SK-N-SH treated with all-trans-retinoic acid at 6 μM for 48 hours (cell line): ENCODE measurements around the gene S100G.

ENCODE experiments used
- ATAC-seq: fragments of 200-7000 bp; cut with Tn5 transposase; 3 replicates; pipeline ENCODE4 v1.9.1; 2020; ENCODE audit warnings: mild to moderate bottlenecking, moderate library complexity
- ARNTL ChIP-seq: fragments of 450-650 bp; formaldehyde crosslinking; IDR thresholded peaks from 2 replicates; pipeline ENCODE4 v1.5.0; 2020; ENCODE audit warnings: low read depth, mild to moderate bottlenecking, moderate library complexity, borderline replicate concordance
- BACH2 ChIP-seq: fragments of 250-450 bp; sonication (Bioruptor Pico); IDR thresholded peaks from 2 replicates; pipeline ENCODE4 v1.9.0; 2021; ENCODE audit warnings: mild to moderate bottlenecking, borderline replicate concordance
- CSDC2 ChIP-seq: fragments of 250-450 bp; sonication (Bioruptor Pico); IDR thresholded peaks from 2 replicates; pipeline ENCODE4 v1.5.0; 2020; ENCODE audit warnings: mild to moderate bottlenecking, moderate library complexity
- ESRRG ChIP-seq: fragments of 250-450 bp; sonication (Bioruptor Pico); IDR thresholded peaks from 2 replicates; pipeline ENCODE4 v1.6.1; 2021; ENCODE audit warnings: mild to moderate bottlenecking
- GLIS3 ChIP-seq: fragments of 250-450 bp; sonication (Bioruptor Pico); IDR thresholded peaks from 2 replicates; pipeline ENCODE4 v1.5.0; 2020; ENCODE audit warnings: mild to moderate bottlenecking, moderate library complexity
- ISL1 ChIP-seq: fragments of 250-450 bp; sonication (Bioruptor Pico); IDR thresholded peaks from 2 replicates; pipeline ENCODE4 v2.1.2; 2022; ENCODE audit warnings: mild to moderate bottlenecking, moderate library complexity
- OSR1 ChIP-seq: fragments of 250-450 bp; sonication (Bioruptor Pico); IDR thresholded peaks from 2 replicates; pipeline ENCODE4 v1.8.0; 2022; ENCODE audit warnings: moderate library complexity, mild to moderate bottlenecking, inconsistent platforms
- PPARA ChIP-seq: fragments of 250-450 bp; sonication (Bioruptor Pico); IDR thresholded peaks from 2 replicates; pipeline ENCODE4 v1.5.0; 2020; ENCODE audit warnings: mild to moderate bottlenecking, borderline replicate concordance
- RARB ChIP-seq: fragments of 250-450 bp; sonication (Bioruptor Pico); IDR thresholded peaks from 2 replicates; pipeline ENCODE4 v1.8.0; 2021; ENCODE audit warnings: mild to moderate bottlenecking, moderate library complexity
- SNAI2 ChIP-seq: fragments of 250-450 bp; sonication (Bioruptor Pico); IDR thresholded peaks from 2 replicates; pipeline ENCODE4 v1.5.0; 2020; ENCODE audit warnings: mild to moderate bottlenecking, moderate library complexity
- TCF4 ChIP-seq: fragments of 250-450 bp; sonication (Bioruptor Pico); IDR thresholded peaks from 2 replicates; pipeline ENCODE4 v1.8.0; 2021; ENCODE audit warnings: mild to moderate bottlenecking, moderate library complexity, borderline replicate concordance
- TOX ChIP-seq: fragments of 250-450 bp; sonication (Bioruptor Pico); IDR thresholded peaks from 2 replicates; pipeline ENCODE4 v1.8.0; 2021; ENCODE audit warnings: mild to moderate bottlenecking, moderate library complexity, borderline replicate concordance
- ZC3H10 ChIP-seq: fragments of 250-450 bp; sonication (Bioruptor Pico); IDR thresholded peaks from 2 replicates; pipeline ENCODE4 v1.5.1; 2021; ENCODE audit warnings: mild to moderate bottlenecking, moderate library complexity
- ZFP3 ChIP-seq: fragments of 250-450 bp; sonication (Bioruptor Pico); IDR thresholded peaks from 2 replicates; pipeline ENCODE4 v1.5.0; 2020; ENCODE audit warnings: mild to moderate bottlenecking, moderate library complexity
- ZFP30 ChIP-seq: fragments of 450-650 bp; formaldehyde crosslinking; IDR thresholded peaks from 2 replicates; pipeline ENCODE4 v1.5.0; 2022; ENCODE audit warnings: mild to moderate bottlenecking, moderate library complexity
- ZNF565 ChIP-seq: fragments of 450-650 bp; formaldehyde crosslinking; conservative IDR thresholded peaks from 2 replicates; pipeline ENCODE4 v1.5.0; 2020; ENCODE audit warnings: low read depth, mild to moderate bottlenecking, moderate library complexity
- ZNF70 ChIP-seq: fragments of 450-650 bp; formaldehyde crosslinking; IDR thresholded peaks from 2 replicates; pipeline ENCODE4 v1.5.0; 2020; ENCODE audit warnings: mild to moderate bottlenecking, moderate library complexity
- ZNF8 ChIP-seq: fragments of 450-650 bp; formaldehyde crosslinking; IDR thresholded peaks from 2 replicates; pipeline ENCODE4 v1.5.0; 2020; ENCODE audit warnings: mild to moderate bottlenecking, moderate library complexity
- TF ChIP-seq, protein P1 (sequence below): fragments of 250-450 bp; sonication (Bioruptor Pico); IDR thresholded peaks from 2 replicates; pipeline ENCODE4 v1.5.1; 2020; ENCODE audit warnings: low read depth, mild to moderate bottlenecking, moderate library complexity
- TF ChIP-seq, protein P2 (sequence below): fragments of 250-450 bp; sonication (Bioruptor Pico); IDR thresholded peaks from 2 replicates; pipeline ENCODE4 v1.5.0; 2020; ENCODE audit warnings: mild to moderate bottlenecking, moderate library complexity
- TF ChIP-seq, protein P3 (sequence below): fragments of 250-450 bp; sonication (Bioruptor Pico); IDR thresholded peaks from 2 replicates; pipeline ENCODE4 v1.8.0; 2021; ENCODE audit warnings: low read depth, mild to moderate bottlenecking, moderate library complexity, borderline replicate concordance

S100G gene

DNA sequence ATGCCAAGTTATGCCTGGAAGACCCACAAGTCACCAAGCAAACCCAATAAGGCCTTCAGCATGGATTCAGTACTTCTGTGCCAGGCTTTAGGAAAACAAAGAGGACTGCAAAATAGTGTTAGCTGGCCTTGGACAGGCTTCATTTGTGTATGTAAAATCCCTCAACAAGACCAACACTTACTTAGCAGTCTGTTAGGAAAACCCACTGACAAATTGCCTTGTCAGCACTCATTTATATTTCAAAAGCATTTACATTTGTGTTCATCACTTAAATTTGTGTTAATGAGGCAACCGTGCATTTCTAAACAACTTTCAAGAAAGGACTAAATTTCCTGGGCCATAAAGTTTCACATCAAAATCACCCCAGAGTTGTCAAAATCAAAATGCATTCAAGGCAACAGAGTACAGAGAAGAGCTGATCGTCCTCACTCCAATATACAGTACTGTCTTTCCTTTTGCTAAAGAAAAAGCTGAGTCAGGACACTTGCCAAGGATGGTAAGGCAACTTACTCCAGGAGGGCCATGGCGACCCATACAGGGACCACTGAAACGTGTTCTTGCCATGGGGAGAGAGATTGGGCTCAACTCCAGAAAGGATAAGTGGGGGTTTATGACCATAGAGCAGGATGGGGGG lies 1.6 kb downstream of the S100G start:
- no peak for ATAC-seq
- TF ChIP-seq ZC3H10 (CRISPR knock-in tag) (no peak), ZFP30 (no peak), TOX (no peak), ISL1 (CRISPR knock-in tag) (no peak), PPARA (CRISPR knock-in tag) (no peak), ESRRG (CRISPR knock-in tag) (no peak), SNAI2 (no peak), ZNF70 (no peak), ARNTL (CRISPR knock-in tag) (no peak), RARB (CRISPR knock-in tag) (no peak)
- TF ChIP-seq, protein P1, sequence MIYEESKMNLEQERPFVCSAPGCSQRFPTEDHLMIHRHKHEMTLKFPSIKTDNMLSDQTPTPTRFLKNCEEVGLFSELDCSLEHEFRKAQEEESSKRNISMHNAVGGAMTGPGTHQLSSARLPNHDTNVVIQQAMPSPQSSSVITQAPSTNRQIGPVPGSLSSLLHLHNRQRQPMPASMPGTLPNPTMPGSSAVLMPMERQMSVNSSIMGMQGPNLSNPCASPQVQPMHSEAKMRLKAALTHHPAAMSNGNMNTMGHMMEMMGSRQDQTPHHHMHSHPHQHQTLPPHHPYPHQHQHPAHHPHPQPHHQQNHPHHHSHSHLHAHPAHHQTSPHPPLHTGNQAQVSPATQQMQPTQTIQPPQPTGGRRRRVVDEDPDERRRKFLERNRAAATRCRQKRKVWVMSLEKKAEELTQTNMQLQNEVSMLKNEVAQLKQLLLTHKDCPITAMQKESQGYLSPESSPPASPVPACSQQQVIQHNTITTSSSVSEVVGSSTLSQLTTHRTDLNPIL (CRISPR knock-in tag): no peak

GRCh38 chrX:16653424-16653823 lies 3.5 kb downstream of the S100G start:
- no peak for ATAC-seq

GRCh38 chrX:16654093-16654492 lies 4.1 kb downstream of the S100G start:
- TF ChIP-seq, protein P1 (CRISPR knock-in tag): no peak
- no peak for TF ChIP-seq OSR1
- TF ChIP-seq ESRRG (CRISPR knock-in tag): no peak
- no peak for TF ChIP-seq ZNF565 (CRISPR knock-in tag)
- no peak for TF ChIP-seq RARB (CRISPR knock-in tag)
- no peak for TF ChIP-seq GLIS3 (CRISPR knock-in tag)
- TF ChIP-seq ZNF8 (CRISPR knock-in tag): no peak
- ATAC-seq: peak; percentile 81

More at GRCh38 chrX:16653424-16653823, 3.5 kb downstream of the S100G start:
- no peak for TF ChIP-seq CSDC2 (CRISPR knock-in tag)
- no peak for TF ChIP-seq ZFP3 (CRISPR knock-in tag)

GRCh38 chrX:16658284-16658683 lies 8.3 kb downstream of the S100G start:
- peak; percentile 64 for TF ChIP-seq ISL1 (CRISPR knock-in tag)
- TF ChIP-seq, protein P2, sequence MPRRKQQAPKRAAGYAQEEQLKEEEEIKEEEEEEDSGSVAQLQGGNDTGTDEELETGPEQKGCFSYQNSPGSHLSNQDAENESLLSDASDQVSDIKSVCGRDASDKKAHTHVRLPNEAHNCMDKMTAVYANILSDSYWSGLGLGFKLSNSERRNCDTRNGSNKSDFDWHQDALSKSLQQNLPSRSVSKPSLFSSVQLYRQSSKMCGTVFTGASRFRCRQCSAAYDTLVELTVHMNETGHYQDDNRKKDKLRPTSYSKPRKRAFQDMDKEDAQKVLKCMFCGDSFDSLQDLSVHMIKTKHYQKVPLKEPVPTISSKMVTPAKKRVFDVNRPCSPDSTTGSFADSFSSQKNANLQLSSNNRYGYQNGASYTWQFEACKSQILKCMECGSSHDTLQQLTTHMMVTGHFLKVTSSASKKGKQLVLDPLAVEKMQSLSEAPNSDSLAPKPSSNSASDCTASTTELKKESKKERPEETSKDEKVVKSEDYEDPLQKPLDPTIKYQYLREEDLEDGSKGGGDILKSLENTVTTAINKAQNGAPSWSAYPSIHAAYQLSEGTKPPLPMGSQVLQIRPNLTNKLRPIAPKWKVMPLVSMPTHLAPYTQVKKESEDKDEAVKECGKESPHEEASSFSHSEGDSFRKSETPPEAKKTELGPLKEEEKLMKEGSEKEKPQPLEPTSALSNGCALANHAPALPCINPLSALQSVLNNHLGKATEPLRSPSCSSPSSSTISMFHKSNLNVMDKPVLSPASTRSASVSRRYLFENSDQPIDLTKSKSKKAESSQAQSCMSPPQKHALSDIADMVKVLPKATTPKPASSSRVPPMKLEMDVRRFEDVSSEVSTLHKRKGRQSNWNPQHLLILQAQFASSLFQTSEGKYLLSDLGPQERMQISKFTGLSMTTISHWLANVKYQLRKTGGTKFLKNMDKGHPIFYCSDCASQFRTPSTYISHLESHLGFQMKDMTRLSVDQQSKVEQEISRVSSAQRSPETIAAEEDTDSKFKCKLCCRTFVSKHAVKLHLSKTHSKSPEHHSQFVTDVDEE (CRISPR knock-in tag): no peak
- peak; percentile 66 for ATAC-seq

DNA sequence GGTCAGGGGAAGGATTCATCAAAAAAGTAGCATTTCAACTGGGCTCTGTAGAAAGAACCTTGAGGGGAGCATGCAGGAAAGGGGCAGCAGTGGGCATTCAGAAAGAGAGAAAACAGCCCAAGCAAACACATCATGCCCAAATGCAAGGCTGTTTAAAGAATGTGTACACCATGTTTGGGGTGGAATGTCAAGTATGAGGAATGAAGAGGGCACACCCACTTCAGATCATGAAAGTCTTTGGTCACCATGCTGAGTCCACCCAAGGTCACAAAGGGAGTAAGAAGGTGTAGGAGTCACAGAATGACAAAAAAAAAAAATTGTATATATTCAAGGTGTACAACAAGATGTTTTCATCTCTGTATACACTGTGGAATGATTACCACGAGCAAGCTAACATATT lies 9.4 kb downstream of the S100G start:
- TF ChIP-seq ZC3H10 (CRISPR knock-in tag): no peak
- no peak for TF ChIP-seq CSDC2 (CRISPR knock-in tag)
- TF ChIP-seq ZNF70: no peak
- no peak for TF ChIP-seq ESRRG (CRISPR knock-in tag)
- TF ChIP-seq, protein P3, sequence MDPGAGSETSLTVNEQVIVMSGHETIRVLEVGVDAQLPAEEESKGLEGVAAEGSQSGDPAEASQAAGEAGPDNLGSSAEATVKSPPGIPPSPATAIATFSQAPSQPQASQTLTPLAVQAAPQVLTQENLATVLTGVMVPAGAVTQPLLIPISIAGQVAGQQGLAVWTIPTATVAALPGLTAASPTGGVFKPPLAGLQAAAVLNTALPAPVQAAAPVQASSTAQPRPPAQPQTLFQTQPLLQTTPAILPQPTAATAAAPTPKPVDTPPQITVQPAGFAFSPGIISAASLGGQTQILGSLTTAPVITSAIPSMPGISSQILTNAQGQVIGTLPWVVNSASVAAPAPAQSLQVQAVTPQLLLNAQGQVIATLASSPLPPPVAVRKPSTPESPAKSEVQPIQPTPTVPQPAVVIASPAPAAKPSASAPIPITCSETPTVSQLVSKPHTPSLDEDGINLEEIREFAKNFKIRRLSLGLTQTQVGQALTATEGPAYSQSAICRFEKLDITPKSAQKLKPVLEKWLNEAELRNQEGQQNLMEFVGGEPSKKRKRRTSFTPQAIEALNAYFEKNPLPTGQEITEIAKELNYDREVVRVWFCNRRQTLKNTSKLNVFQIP (CRISPR knock-in tag): no peak
- no peak for TF ChIP-seq RARB (CRISPR knock-in tag)
- TF ChIP-seq, protein P1 (CRISPR knock-in tag): no peak
- TF ChIP-seq ZFP3 (CRISPR knock-in tag): no peak
- no peak for TF ChIP-seq BACH2 (CRISPR knock-in tag)
- no peak for TF ChIP-seq PPARA (CRISPR knock-in tag)
- no peak for TF ChIP-seq ARNTL (CRISPR knock-in tag)
- TF ChIP-seq, protein P2 (CRISPR knock-in tag): no peak
- TF ChIP-seq TOX: no peak
- TF ChIP-seq ISL1 (CRISPR knock-in tag): no peak
- TF ChIP-seq ZFP30: no peak
- TF ChIP-seq OSR1: no peak
- TF ChIP-seq ZNF8 (CRISPR knock-in tag): no peak
- TF ChIP-seq ZNF565 (CRISPR knock-in tag): no peak
- no peak for TF ChIP-seq TCF4 (CRISPR knock-in tag)
- no peak for ATAC-seq
